ENCODE results near the gene CCDC175.

- TF ChIP-seq CTCF (conservative IDR thresholded peaks at IDR 0.05 in 1 of 2, IDR thresholded peaks at IDR 0.05 in 1 of 2; ENCODE audit: extremely low read depth in 1 of 2, insufficient read depth in 1 of 2, low read depth in 1 of 2, low read length in 2 of 2): no peak
- no peak for TF ChIP-seq EZH2 (IDR thresholded peaks at IDR 0.05; ENCODE audit: borderline replicate concordance, low read length)
These were observed 121.2 kb downstream of the CCDC175 start for GRCh38 chr14:59455411-59455810.

Data from mammary epithelial cell (primary cell).